Measurements from ENCODE around the gene MBD3L5.

Gene MBD3L5

DNA sequence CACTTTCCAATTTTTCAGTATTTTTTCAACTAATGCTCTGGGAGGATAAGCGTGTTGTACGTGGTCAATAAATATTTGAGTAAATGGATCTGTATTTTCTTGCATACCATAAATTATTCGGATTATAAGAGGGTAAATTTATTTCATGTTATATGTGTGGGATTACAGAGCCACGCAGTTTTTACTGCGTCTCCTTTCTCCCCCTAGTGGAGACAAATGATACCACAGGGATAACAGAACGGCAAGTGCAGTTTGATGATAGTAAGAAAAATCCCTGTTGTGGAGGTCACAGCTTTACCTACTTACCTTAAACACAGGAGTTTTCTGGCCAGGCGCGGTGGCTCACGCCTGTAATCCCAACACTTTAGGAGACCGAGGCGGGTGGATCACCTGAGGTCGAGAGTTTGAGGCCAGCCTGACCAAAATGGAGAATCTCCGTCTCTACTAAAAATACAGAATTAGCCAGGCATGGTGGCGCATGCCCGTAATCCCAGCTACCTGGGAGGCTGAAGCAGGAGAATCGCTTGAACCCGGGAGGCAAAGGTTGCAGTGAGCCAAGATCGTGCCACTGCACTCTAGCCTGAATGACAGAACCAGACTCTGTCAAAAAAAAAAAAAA, 26.0 kb upstream of the MBD3L5 start:
- Histone ChIP-seq H3K4me2 (ENCODE audit: low read depth, low read length, poor library complexity, severe bottlenecking) (no peak overlapping the region), H3K9ac (ENCODE audit: low read depth, low read length, poor library complexity, severe bottlenecking) (no peak overlapping the region), H4K20me1 (ENCODE audit: insufficient read depth, low read length, poor library complexity, severe bottlenecking) (no peaks in the 10 kb centered on the region), H3F3A (ENCODE audit: low read depth) (no peaks in the 10 kb centered on the region), H3K36me3 (ENCODE audit: insufficient read depth, low read length) (no peaks in the 10 kb centered on the region), H3K9me2 (replicated peaks; ENCODE audit: low read depth, low read length) (no peaks in the 10 kb centered on the region), H3K79me2 (ENCODE audit: insufficient read depth, low read length) (no peaks in the 10 kb centered on the region), H3K27me3 (ENCODE audit: insufficient read depth, low read length, poor library complexity, severe bottlenecking) (no peaks in the 10 kb centered on the region), H3K4me3 (ENCODE audit: low read length, poor library complexity, severe bottlenecking) (no peak overlapping the region), H3K9me3 (ENCODE audit: insufficient read depth, low read depth, low read length) (no peaks in the 10 kb centered on the region), H2AFZ (ENCODE audit: low read length) (no peak overlapping the region), H3K4me1 (ENCODE audit: insufficient read depth, low read length, poor library complexity, severe bottlenecking) (no peaks in the 10 kb centered on the region)
- TF ChIP-seq EZH2phosphoT487 (IDR thresholded peaks at IDR 0.05; ENCODE audit: borderline replicate concordance): no peak
- TF ChIP-seq, protein P1, sequence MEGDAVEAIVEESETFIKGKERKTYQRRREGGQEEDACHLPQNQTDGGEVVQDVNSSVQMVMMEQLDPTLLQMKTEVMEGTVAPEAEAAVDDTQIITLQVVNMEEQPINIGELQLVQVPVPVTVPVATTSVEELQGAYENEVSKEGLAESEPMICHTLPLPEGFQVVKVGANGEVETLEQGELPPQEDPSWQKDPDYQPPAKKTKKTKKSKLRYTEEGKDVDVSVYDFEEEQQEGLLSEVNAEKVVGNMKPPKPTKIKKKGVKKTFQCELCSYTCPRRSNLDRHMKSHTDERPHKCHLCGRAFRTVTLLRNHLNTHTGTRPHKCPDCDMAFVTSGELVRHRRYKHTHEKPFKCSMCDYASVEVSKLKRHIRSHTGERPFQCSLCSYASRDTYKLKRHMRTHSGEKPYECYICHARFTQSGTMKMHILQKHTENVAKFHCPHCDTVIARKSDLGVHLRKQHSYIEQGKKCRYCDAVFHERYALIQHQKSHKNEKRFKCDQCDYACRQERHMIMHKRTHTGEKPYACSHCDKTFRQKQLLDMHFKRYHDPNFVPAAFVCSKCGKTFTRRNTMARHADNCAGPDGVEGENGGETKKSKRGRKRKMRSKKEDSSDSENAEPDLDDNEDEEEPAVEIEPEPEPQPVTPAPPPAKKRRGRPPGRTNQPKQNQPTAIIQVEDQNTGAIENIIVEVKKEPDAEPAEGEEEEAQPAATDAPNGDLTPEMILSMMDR (conservative IDR thresholded peaks at IDR 0.05; ENCODE audit: low read length): peak; percentile 68

GRCh38 chr19:7006135-7006704, 24.2 kb upstream of the MBD3L5 start:
- Histone ChIP-seq H3K9me2 (replicated peaks; ENCODE audit: low read depth, low read length) (no peaks in the 10 kb centered on the region), H3K4me3 (ENCODE audit: low read length, poor library complexity, severe bottlenecking) (no peak overlapping the region), H3F3A (ENCODE audit: low read depth) (no peaks in the 10 kb centered on the region), H2AFZ (ENCODE audit: low read length) (no peak overlapping the region), H3K27me3 (ENCODE audit: insufficient read depth, low read length, poor library complexity, severe bottlenecking) (no peaks in the 10 kb centered on the region), H3K79me2 (ENCODE audit: insufficient read depth, low read length) (no peaks in the 10 kb centered on the region), H3K9ac (ENCODE audit: low read depth, low read length, poor library complexity, severe bottlenecking) (no peak overlapping the region), H3K4me2 (ENCODE audit: low read depth, low read length, poor library complexity, severe bottlenecking) (no peak overlapping the region), H3K36me3 (ENCODE audit: insufficient read depth, low read length) (no peaks in the 10 kb centered on the region), H4K20me1 (ENCODE audit: insufficient read depth, low read length, poor library complexity, severe bottlenecking) (no peaks in the 10 kb centered on the region), H3K4me1 (ENCODE audit: insufficient read depth, low read length, poor library complexity, severe bottlenecking) (no peaks in the 10 kb centered on the region), H3K9me3 (ENCODE audit: insufficient read depth, low read depth, low read length) (no peaks in the 10 kb centered on the region)
- TF ChIP-seq, protein P1 (conservative IDR thresholded peaks at IDR 0.05; ENCODE audit: low read length): no peak
- TF ChIP-seq EZH2phosphoT487 (IDR thresholded peaks at IDR 0.05; ENCODE audit: borderline replicate concordance): no peak

GRCh38 chr19:7007859-7008258, 22.5 kb upstream of the MBD3L5 start:
- no peak overlapping the region for H3K9ac ChIP-seq (ENCODE audit: low read depth, low read length, poor library complexity, severe bottlenecking)
- no peak overlapping the region for H2AFZ ChIP-seq (ENCODE audit: low read length)
- no peaks in the 10 kb centered on the region for H3K9me2 ChIP-seq (replicated peaks; ENCODE audit: low read depth, low read length)
- no peaks in the 10 kb centered on the region for H3K36me3 ChIP-seq (ENCODE audit: insufficient read depth, low read length)
- no peak overlapping the region for H3K4me2 ChIP-seq (ENCODE audit: low read depth, low read length, poor library complexity, severe bottlenecking)
- no peaks in the 10 kb centered on the region for H3F3A ChIP-seq (ENCODE audit: low read depth)
- no peaks in the 10 kb centered on the region for H3K4me1 ChIP-seq (ENCODE audit: insufficient read depth, low read length, poor library complexity, severe bottlenecking)
- TF ChIP-seq EZH2phosphoT487 (IDR thresholded peaks at IDR 0.05; ENCODE audit: borderline replicate concordance): no peak
- TF ChIP-seq, protein P1 (conservative IDR thresholded peaks at IDR 0.05; ENCODE audit: low read length): no peak
- no peaks in the 10 kb centered on the region for H3K79me2 ChIP-seq (ENCODE audit: insufficient read depth, low read length)
- H3K9me3 ChIP-seq (ENCODE audit: insufficient read depth, low read depth, low read length): no peaks in the 10 kb centered on the region
- no peak overlapping the region for H3K4me3 ChIP-seq (ENCODE audit: low read length, poor library complexity, severe bottlenecking)
- no peaks in the 10 kb centered on the region for H4K20me1 ChIP-seq (ENCODE audit: insufficient read depth, low read length, poor library complexity, severe bottlenecking)
- H3K27me3 ChIP-seq (ENCODE audit: insufficient read depth, low read length, poor library complexity, severe bottlenecking): no peaks in the 10 kb centered on the region
